SK-N-SH (cell line): ENCODE results near the gene ABR. TPM values are rescaled to one million over a fixed set of nuclear protein-coding genes. Genes with fewer than 3 reads are reported as not detected.

Experiments
- CTCF ChIA-PET: fragments of 300-600, 350-600 bp; formaldehyde crosslinking; extraction: SDS; loops from one replicate; lab custom pipeline; 2021; lab: Yijun Ruan, JAX
- POLR2A ChIA-PET: fragments of 350-600 bp; sonication (Branson Sonifier 250); formaldehyde crosslinking; extraction: SDS; loops from one replicate; lab custom pipeline; 2020; ENCODE audit warnings: antibody characterized with exemption, inconsistent platforms; lab: Yijun Ruan, JAX
- DNase-seq: peaks from one replicate; pipeline ENCODE4 v3.0.0; 2012
- H2AFZ ChIP-seq: fragments of 200-600 bp; sonication (generic); 2 replicates; pipeline ENCODE4 v1.8.1; 2016; ENCODE audit warnings: antibody characterized with exemption, mild to moderate bottlenecking, low read depth
- H3F3A ChIP-seq: fragments of 200-600 bp; sonication (generic); replicated peaks from 2 replicates; pipeline ENCODE3; 2016; ENCODE audit warnings: antibody characterized with exemption, mild to moderate bottlenecking; ENCODE audit not compliant: insufficient read depth
- H3K27ac ChIP-seq, 2 experiments: fragments of 200-500 bp in 1 of 2; fragments of 200-600 bp in 1 of 2; sonication (Bioruptor generic) in 1 of 2; sonication (generic), shearing (Covaris generic) in 1 of 2; 2 replicates each; pipeline versions ENCODE4 v1.5.1 to v1.6.1; 2014 to 2016; ENCODE audit warnings: low read depth in 2 of 2, inconsistent platforms in 1 of 2, low read length in 1 of 2, mild to moderate bottlenecking in 1 of 2, mixed read lengths in 1 of 2
- H3K27me3 ChIP-seq: fragments of 200-600 bp; sonication (generic), shearing (Covaris generic); 2 replicates; pipeline ENCODE4 v1.6.1; 2016; ENCODE audit warnings: mixed run types; ENCODE audit not compliant: insufficient read depth
- H3K36me3 ChIP-seq, 2 experiments: fragments of 200-500 bp in 1 of 2; fragments of 200-600 bp in 1 of 2; sonication (Bioruptor generic) in 1 of 2; sonication (generic) in 1 of 2; replicated peaks in 1 of 2; 2 replicates each; pipeline versions ENCODE3 to v1.5.1; 2014 to 2016; ENCODE audit warnings: low read length in 1 of 2, mild to moderate bottlenecking in 1 of 2; ENCODE audit not compliant: insufficient read depth in 2 of 2, control insufficient read depth in 1 of 2
- H3K4me1 ChIP-seq, 2 experiments: fragments of 200-500 bp in 1 of 2; fragments of 200-600 bp in 1 of 2; sonication (Bioruptor generic) in 1 of 2; sonication (generic), shearing (Covaris generic) in 1 of 2; 2 replicates each; pipeline versions ENCODE4 v1.5.1 to v1.6.1; 2014 to 2016; ENCODE audit warnings: low read depth in 1 of 2, low read length in 1 of 2, mixed run types in 1 of 2; ENCODE audit not compliant: insufficient read depth in 2 of 2, control insufficient read depth in 1 of 2
- H3K4me2 ChIP-seq: fragments of 200-600 bp; sonication (generic), shearing (Covaris generic); 2 replicates; pipeline ENCODE4 v1.6.1; 2017; ENCODE audit warnings: mixed run types
- H3K4me3 ChIP-seq, 2 experiments: fragments of 200-500 bp in 1 of 2; fragments of 200-600 bp in 1 of 2; sonication (Bioruptor generic) in 1 of 2; sonication (generic), shearing (Covaris generic) in 1 of 2; 2 replicates each; pipeline versions ENCODE4 v1.5.1 to v1.8.1; 2014 to 2016; ENCODE audit warnings: low read depth in 2 of 2, inconsistent platforms in 1 of 2, low read length in 1 of 2, mild to moderate bottlenecking in 1 of 2, mixed read lengths in 1 of 2, moderate library complexity in 1 of 2
- H3K79me2 ChIP-seq: fragments of 200-600 bp; sonication (generic); 2 replicates; pipeline ENCODE4 v1.8.1; 2017; ENCODE audit warnings: mild to moderate bottlenecking; ENCODE audit not compliant: insufficient read depth
- H3K9ac ChIP-seq: fragments of 200-600 bp; sonication (generic); 2 replicates; pipeline ENCODE4 v1.6.1; 2017; ENCODE audit warnings: mixed run types
- H3K9me2 ChIP-seq: fragments of 200-600 bp; sonication (generic); 2 replicates; pipeline ENCODE4 v1.6.1; 2017; ENCODE audit warnings: mixed run types
- H3K9me3 ChIP-seq: fragments of 200-600 bp; sonication (generic); 2 replicates; pipeline ENCODE4 v1.6.1; 2017; ENCODE audit warnings: mixed run types, mild to moderate bottlenecking, moderate library complexity
- H4K20me1 ChIP-seq: fragments of 200-600 bp; sonication (generic); 2 replicates; pipeline ENCODE4 v1.6.1; 2017; ENCODE audit warnings: mild to moderate bottlenecking, mixed run types; ENCODE audit not compliant: insufficient read depth
- EP300 ChIP-seq, 2 experiments: IDR thresholded peaks; 2 replicates each; pipeline versions ENCODE4 v1.4.0 to v1.6.1; 2012; ENCODE audit warnings: borderline replicate concordance in 1 of 2, low read depth in 1 of 2, low read length in 1 of 2
- EZH2phosphoT487 ChIP-seq: fragments of 200-600 bp; sonication (generic); IDR thresholded peaks from 2 replicates; pipeline ENCODE4 v1.6.1; 2017; ENCODE audit warnings: low read depth, mixed run types, mild to moderate bottlenecking, antibody characterized with exemption, moderate library complexity, borderline replicate concordance
- FOSL2 ChIP-seq: IDR thresholded peaks from 2 replicates; pipeline ENCODE4 v1.4.0; 2012; ENCODE audit warnings: low read depth, mild to moderate bottlenecking, moderate library complexity, borderline replicate concordance
- FOXM1 ChIP-seq: IDR thresholded peaks from 2 replicates; pipeline ENCODE4 v1.4.0; 2012; ENCODE audit warnings: low read depth, mild to moderate bottlenecking
- GABPA ChIP-seq: IDR thresholded peaks from 2 replicates; pipeline ENCODE4 v1.4.0; 2012; ENCODE audit warnings: low read depth, mild to moderate bottlenecking
- MXI1 ChIP-seq: IDR thresholded peaks from 2 replicates; pipeline ENCODE4 v1.6.1; 2012; ENCODE audit warnings: mild to moderate bottlenecking, low read depth, low read length, improper control_type of control experiment
- PBX3 ChIP-seq: IDR thresholded peaks from 2 replicates; pipeline ENCODE4; 2012
- RFX5 ChIP-seq: IDR thresholded peaks from 2 replicates; pipeline ENCODE4 v1.6.1; 2012; ENCODE audit warnings: mild to moderate bottlenecking, improper control_type of control experiment, low read length
- RXRA ChIP-seq: IDR thresholded peaks from 2 replicates; pipeline ENCODE4 v1.4.0; 2012; ENCODE audit warnings: low read depth, mild to moderate bottlenecking, borderline replicate concordance
- TCF12 ChIP-seq: IDR thresholded peaks from 2 replicates; pipeline ENCODE4 v1.4.0; 2012
- TEAD4 ChIP-seq: IDR thresholded peaks from 2 replicates; pipeline ENCODE4 v1.4.0; 2012; ENCODE audit warnings: mild to moderate bottlenecking, borderline replicate concordance; ENCODE audit not compliant: insufficient read depth
- YY1 ChIP-seq: IDR thresholded peaks from 2 replicates; pipeline ENCODE4 v1.4.0; 2012; ENCODE audit warnings: low read depth, mild to moderate bottlenecking
- WGBS: methylation state at CpG from one replicate; pipeline ENCODE4 v1.1.6; 2017; ENCODE audit warnings: low lambda C conversion rate; 5-methylcytosine and 5-hydroxymethylcytosine counted together
- polyA plus RNA-seq, 3 experiments: library from polyadenylated mRNA; depleted of rRNA; stranded (reverse); fragments of >200 nt; gene quantifications; 2 replicates each; pipeline ENCODE4 v1.2.3, GENCODE V29; 2012
- TF ChIP-seq, protein P1 (sequence below): IDR thresholded peaks from 2 replicates; pipeline ENCODE4 v1.4.0; 2012; ENCODE audit warnings: low read depth
- TF ChIP-seq, protein P2 (sequence below): fragments of 200-600 bp; sonication (generic); IDR thresholded peaks from 2 replicates; pipeline ENCODE4 v1.6.1; 2017; ENCODE audit warnings: antibody characterized with exemption, mild to moderate bottlenecking, moderate library complexity

Gene ABR
- polyA plus RNA-seq, 1 of the 3 experiments (the other 2 are of a cell fraction): 117 TPM

GRCh38 chr17:1076982-1077302 is 102.8 kb downstream of the ABR start (continued):
- no peak for TF ChIP-seq YY1
- TF ChIP-seq TCF12: no peak
- TF ChIP-seq RFX5: no peak

DNA sequence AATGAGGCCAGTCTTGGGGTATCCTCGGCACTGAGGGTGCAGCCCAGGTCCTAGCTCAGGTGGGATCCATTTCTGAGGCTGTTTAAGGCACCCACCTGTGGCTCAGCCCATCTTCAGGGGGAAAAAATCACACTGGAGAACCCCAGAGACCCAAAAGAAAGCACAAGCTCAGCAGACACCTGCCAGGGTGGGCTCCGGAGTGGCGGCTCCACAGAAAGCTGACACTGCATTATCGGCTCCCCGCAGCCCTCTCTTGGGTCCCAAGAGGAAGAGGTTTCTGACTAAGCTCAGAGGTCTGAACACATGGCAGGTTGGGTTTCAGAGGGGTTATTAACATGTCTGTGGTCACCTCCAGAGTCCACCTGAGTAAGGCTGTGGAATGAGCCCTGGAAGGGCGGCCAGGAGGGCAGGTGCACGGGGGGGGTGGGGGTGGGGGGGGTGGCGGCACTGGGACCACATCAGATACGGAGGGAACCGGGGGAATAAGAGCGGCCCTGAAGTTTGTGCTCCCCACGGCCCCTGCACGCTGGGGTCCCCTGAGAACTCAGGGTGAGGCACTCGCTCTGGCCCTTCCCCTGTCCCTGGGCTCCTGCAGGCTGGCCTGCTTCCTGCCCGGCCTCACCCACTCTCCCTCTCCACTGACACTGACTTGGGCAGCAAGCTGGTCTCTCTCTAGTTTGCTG is 103.3 kb downstream of the ABR start:
- ChIA-PET CTCF (interaction anchor here (1.2 to 2.8 kb wide), 3 partner anchors 20 to 111 kb away, joined by 3 to 13 read pairs (median 6); partner anchors contain the start of gene TIMM22), POLR2A (interaction anchor here (1.1 kb wide), 1 partner anchor 28 kb away, joined by 3 read pairs; no protein-coding TSS in a partner anchor)
- Histone ChIP-seq H3K9me3 (no peaks in the 10 kb centered on the region), H3K79me2 (no peaks in the 10 kb centered on the region; the same call in 1 of the 2 replicates), H3F3A (peaks cover 8% of the 10 kb centered on the region), H3K9me2 (no peaks in the 10 kb centered on the region), H3K36me3 (peaks cover 8 to 12% of the 10 kb centered on the region in 2 experiments), H3K4me2 (no peak overlapping the region), H3K4me1 (peaks cover 16 to 28% of the 10 kb centered on the region in 2 experiments; a peak in 3 of 4 replicates), H2AFZ (no peak overlapping the region), H3K27ac (no peak overlapping the region), H3K9ac (no peak overlapping the region), H4K20me1 (peaks cover 20% of the 10 kb centered on the region), H3K4me3 (no peak overlapping the region), H3K27me3 (no peaks in the 10 kb centered on the region)
- 86% methylated on average over 7 of the region's 15 CpGs for WGBS
- no peak for TF ChIP-seq FOXM1
- TF ChIP-seq YY1: no peak
- TF ChIP-seq, protein P1, sequence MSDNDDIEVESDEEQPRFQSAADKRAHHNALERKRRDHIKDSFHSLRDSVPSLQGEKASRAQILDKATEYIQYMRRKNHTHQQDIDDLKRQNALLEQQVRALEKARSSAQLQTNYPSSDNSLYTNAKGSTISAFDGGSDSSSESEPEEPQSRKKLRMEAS: no peak
- no peak for TF ChIP-seq EP300 (IDR thresholded peaks at IDR 0.05; ENCODE audit: borderline replicate concordance in 1 of 2, low read depth in 1 of 2, low read length in 1 of 2)
- TF ChIP-seq RXRA: no peak
- no peak for TF ChIP-seq EZH2phosphoT487
- TF ChIP-seq FOSL2: no peak
- TF ChIP-seq GABPA: no peak
- TF ChIP-seq, protein P2, sequence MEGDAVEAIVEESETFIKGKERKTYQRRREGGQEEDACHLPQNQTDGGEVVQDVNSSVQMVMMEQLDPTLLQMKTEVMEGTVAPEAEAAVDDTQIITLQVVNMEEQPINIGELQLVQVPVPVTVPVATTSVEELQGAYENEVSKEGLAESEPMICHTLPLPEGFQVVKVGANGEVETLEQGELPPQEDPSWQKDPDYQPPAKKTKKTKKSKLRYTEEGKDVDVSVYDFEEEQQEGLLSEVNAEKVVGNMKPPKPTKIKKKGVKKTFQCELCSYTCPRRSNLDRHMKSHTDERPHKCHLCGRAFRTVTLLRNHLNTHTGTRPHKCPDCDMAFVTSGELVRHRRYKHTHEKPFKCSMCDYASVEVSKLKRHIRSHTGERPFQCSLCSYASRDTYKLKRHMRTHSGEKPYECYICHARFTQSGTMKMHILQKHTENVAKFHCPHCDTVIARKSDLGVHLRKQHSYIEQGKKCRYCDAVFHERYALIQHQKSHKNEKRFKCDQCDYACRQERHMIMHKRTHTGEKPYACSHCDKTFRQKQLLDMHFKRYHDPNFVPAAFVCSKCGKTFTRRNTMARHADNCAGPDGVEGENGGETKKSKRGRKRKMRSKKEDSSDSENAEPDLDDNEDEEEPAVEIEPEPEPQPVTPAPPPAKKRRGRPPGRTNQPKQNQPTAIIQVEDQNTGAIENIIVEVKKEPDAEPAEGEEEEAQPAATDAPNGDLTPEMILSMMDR: no peak
- no peak for TF ChIP-seq PBX3
- TF ChIP-seq MXI1: no peak
- no peak for TF ChIP-seq TEAD4
- DNase-seq: no peak
